ENCODE data around the gene CNTNAP2. TPM values are rescaled to one million over a fixed set of nuclear protein-coding genes. Genes with fewer than 3 reads are reported as not detected.

CNTNAP2 gene
- total and polyA plus RNA-seq, 7 experiments from 2014 or later, result 0.02 to 0.48 (median 0.24) TPM; not detected in 2

DNA sequence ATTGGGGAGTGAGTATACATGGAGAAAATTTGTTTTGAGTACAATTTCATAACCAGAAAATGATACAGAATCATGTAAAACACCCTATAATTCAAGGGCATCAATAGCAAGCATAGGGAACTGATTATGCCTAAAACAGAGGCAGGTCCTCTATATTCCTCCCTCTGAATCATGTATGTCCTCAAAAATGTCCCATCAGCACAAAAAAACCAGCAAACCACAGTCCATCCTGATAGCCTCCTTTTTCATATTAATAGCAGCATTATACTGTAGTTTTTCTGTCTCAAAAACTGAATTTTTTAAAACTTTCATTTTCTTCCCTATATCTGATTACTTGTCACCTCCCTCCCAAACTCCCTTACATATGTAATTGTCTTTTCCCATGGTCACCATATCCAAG lies 1057.3 kb downstream of the CNTNAP2 start:
- Histone ChIP-seq H3K36me3 (ENCODE audit: control insufficient read depth in 2 of 3, insufficient read depth in 3 of 3, low read length in 3 of 3) (no peaks in the 10 kb centered on the region), H3K27ac (ENCODE audit: low read depth, low read length) (no peak overlapping the region), H3K27me3 (ENCODE audit: control insufficient read depth in 2 of 2, insufficient read depth in 2 of 2, low read length in 2 of 2) (no peaks in the 10 kb centered on the region), H3K4me1 (ENCODE audit: control insufficient read depth in 2 of 2, insufficient read depth in 2 of 2, low read length in 2 of 2) (no peaks in the 10 kb centered on the region), H3K9me3 (ENCODE audit: control insufficient read depth in 2 of 3, low read length in 3 of 3) (peaks cover 0 to 7% (median 0%) of the 10 kb centered on the region in 3 experiments), H3K4me3 (ENCODE audit: low read length) (no peak overlapping the region)
- no peaks in the 10 kb centered on the region for H3K36me3 Mint-ChIP-seq
- H3K27me3 Mint-ChIP-seq, result no peaks in the 10 kb centered on the region
- DNase-seq, result no peak
- peaks cover 0 to 8% (median 0%) of the 10 kb centered on the region in 11 donors for H3K9me3 Mint-ChIP-seq
- ChIA-PET POLR2A (no interaction called here), CTCF (no interaction called here)
- no peaks in the 10 kb centered on the region for H3K4me1 Mint-ChIP-seq
- H3K4me3 Mint-ChIP-seq, result no peak overlapping the region
- ATAC-seq, result no peak
- no peak overlapping the region for H3K27ac Mint-ChIP-seq
- intact Hi-C loops (cut with micrococcal nuclease), result no loop called here

DNA sequence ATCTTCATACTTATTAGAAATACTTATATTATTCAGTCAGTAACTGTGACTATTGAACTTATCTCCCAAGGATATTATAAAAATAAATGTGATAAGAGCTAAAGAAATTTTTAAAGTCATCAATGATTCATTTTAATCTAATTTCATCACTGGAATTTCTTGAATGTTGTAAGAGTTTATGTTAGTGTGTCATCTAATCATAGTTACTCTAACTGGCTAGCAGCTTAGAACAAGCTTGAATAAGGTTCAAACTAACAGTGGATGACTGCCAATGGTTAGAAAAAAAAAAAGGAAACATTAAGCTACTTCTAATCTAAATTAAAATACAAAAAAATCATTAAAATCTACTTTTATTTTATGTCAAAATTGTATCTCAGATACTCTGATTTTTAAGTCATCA lies 1066.3 kb downstream of the CNTNAP2 start:
- no peaks in the 10 kb centered on the region for H3K27me3 Mint-ChIP-seq
- no peaks in the 10 kb centered on the region for H3K36me3 Mint-ChIP-seq
- no peaks in the 10 kb centered on the region for H3K36me3 ChIP-seq (ENCODE audit: control insufficient read depth in 2 of 3, insufficient read depth in 3 of 3, low read length in 3 of 3)
- H3K9me3 ChIP-seq (ENCODE audit: control insufficient read depth in 2 of 3, low read length in 3 of 3), result no peaks in the 10 kb centered on the region
- no peak overlapping the region for H3K27ac ChIP-seq (ENCODE audit: low read depth, low read length)
- no peaks in the 10 kb centered on the region for H3K4me1 ChIP-seq (ENCODE audit: control insufficient read depth in 2 of 2, insufficient read depth in 2 of 2, low read length in 2 of 2)
- no peak overlapping the region for H3K27ac Mint-ChIP-seq
- CTCF ChIA-PET, result no interaction called here
- no peak overlapping the region for H3K4me3 ChIP-seq (ENCODE audit: low read length)
- intact Hi-C loops (cut with micrococcal nuclease), result no loop called here
- no peaks in the 10 kb centered on the region for H3K4me1 Mint-ChIP-seq
- ATAC-seq (no peak), DNase-seq (no peak)
- no peaks in the 10 kb centered on the region for H3K27me3 ChIP-seq (ENCODE audit: control insufficient read depth in 2 of 2, insufficient read depth in 2 of 2, low read length in 2 of 2)
- H3K9me3 Mint-ChIP-seq, result peaks cover 0 to 33% (median 7%) of the 10 kb centered on the region in 11 donors
- H3K4me3 Mint-ChIP-seq, result no peak overlapping the region
- POLR2A ChIA-PET, result no interaction called here

DNA sequence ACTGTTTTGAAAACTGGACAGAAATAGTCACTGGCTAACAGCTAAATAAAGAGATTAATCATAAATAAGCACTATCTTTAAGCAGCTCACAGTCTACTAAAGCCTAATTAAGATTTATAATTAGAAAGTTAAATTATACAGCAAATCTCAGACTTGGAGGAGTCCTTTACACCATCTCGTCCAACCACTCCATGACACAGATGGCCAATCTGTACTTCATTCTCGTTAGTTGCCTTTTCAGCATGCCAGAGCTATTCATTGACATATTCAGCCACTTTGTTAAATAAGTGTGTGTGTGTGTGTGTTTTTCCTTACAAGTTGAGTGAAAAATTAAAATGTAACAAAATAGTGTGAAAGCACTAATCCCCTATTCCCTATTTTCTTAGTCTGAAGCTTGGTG lies 1066.7 kb downstream of the CNTNAP2 start:
- no peaks in the 10 kb centered on the region for H3K36me3 ChIP-seq (ENCODE audit: control insufficient read depth in 2 of 3, insufficient read depth in 3 of 3, low read length in 3 of 3)
- no peak overlapping the region for H3K4me3 ChIP-seq (ENCODE audit: low read length)
- no peak overlapping the region for H3K27ac ChIP-seq (ENCODE audit: low read depth, low read length)
- H3K27me3 ChIP-seq (ENCODE audit: control insufficient read depth in 2 of 2, insufficient read depth in 2 of 2, low read length in 2 of 2), result no peaks in the 10 kb centered on the region
- H3K9me3 ChIP-seq (ENCODE audit: control insufficient read depth in 2 of 3, low read length in 3 of 3), result no peaks in the 10 kb centered on the region
- DNase-seq, result no peak
- H3K9me3 Mint-ChIP-seq, result peaks cover 0 to 33% (median 8%) of the 10 kb centered on the region in 11 donors
- ChIA-PET CTCF (no interaction called here), POLR2A (no interaction called here)
- H3K4me1 ChIP-seq (ENCODE audit: control insufficient read depth in 2 of 2, insufficient read depth in 2 of 2, low read length in 2 of 2), result no peaks in the 10 kb centered on the region
- no peaks in the 10 kb centered on the region for H3K4me1 Mint-ChIP-seq
- H3K27me3 Mint-ChIP-seq, result no peaks in the 10 kb centered on the region
- no peaks in the 10 kb centered on the region for H3K36me3 Mint-ChIP-seq
- intact Hi-C loops (cut with micrococcal nuclease), result no loop called here
- ATAC-seq, result no peak
- no peak overlapping the region for H3K4me3 Mint-ChIP-seq
- no peak overlapping the region for H3K27ac Mint-ChIP-seq

- H3K4me1 ChIP-seq (ENCODE audit: control insufficient read depth in 2 of 2, insufficient read depth in 2 of 2, low read length in 2 of 2), result no peaks in the 10 kb centered on the region
- H3K4me3 ChIP-seq (ENCODE audit: low read length), result no peak overlapping the region
- H3K36me3 ChIP-seq (ENCODE audit: control insufficient read depth in 2 of 3, insufficient read depth in 3 of 3, low read length in 3 of 3), result no peaks in the 10 kb centered on the region
- peaks cover 0 to 5% (median 0%) of the 10 kb centered on the region in 5 donors for H3K36me3 Mint-ChIP-seq
- H3K4me3 Mint-ChIP-seq, result no peak overlapping the region
- ChIA-PET POLR2A (no interaction called here), CTCF (no interaction called here)
- no peaks in the 10 kb centered on the region for H3K27me3 Mint-ChIP-seq
- no peaks in the 10 kb centered on the region for H3K9me3 ChIP-seq (ENCODE audit: control insufficient read depth in 2 of 3, low read length in 3 of 3)
- peaks cover 0 to 29% (median 13%) of the 10 kb centered on the region in 11 donors for H3K9me3 Mint-ChIP-seq
- H3K27me3 ChIP-seq (ENCODE audit: control insufficient read depth in 2 of 2, insufficient read depth in 2 of 2, low read length in 2 of 2), result no peaks in the 10 kb centered on the region
- intact Hi-C loops (cut with micrococcal nuclease), result no loop called here
- DNase-seq (no peak), ATAC-seq (no peak)
- H3K4me1 Mint-ChIP-seq, result no peaks in the 10 kb centered on the region
- no peak overlapping the region for H3K27ac Mint-ChIP-seq
- no peak overlapping the region for H3K27ac ChIP-seq (ENCODE audit: low read depth, low read length)
Measured at GRCh38 chr7:147188467-147188866, 1071.9 kb downstream of the CNTNAP2 start.

DNA sequence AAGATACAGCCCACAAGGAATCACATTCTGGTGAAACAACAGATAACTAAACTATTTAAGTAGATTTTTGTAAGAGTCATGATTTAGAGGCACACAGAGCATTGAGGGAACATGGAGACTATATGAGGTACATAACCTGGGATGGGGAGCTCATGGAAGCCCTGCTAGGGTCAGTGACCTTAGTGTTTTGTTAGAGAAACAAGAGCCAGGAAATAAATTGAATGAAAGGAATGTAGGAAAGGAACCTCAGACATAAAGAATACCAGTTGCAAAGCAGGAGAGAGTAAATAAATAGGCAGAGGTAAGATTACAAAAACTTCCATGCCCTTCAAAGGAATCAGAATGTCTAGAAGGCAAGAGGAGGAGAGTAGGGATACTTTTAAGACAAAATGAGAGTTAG lies 1076.9 kb downstream of the CNTNAP2 start:
- no peaks in the 10 kb centered on the region for H3K27me3 ChIP-seq (ENCODE audit: control insufficient read depth in 2 of 2, insufficient read depth in 2 of 2, low read length in 2 of 2)
- H3K4me1 ChIP-seq (ENCODE audit: control insufficient read depth in 2 of 2, insufficient read depth in 2 of 2, low read length in 2 of 2), result no peaks in the 10 kb centered on the region
- no peak overlapping the region for H3K4me3 ChIP-seq (ENCODE audit: low read length)
- Mint-ChIP-seq H3K36me3 (peaks cover 0 to 5% (median 0%) of the 10 kb centered on the region in 5 donors), H3K27me3 (no peaks in the 10 kb centered on the region), H3K4me3 (no peak overlapping the region), H3K4me1 (no peaks in the 10 kb centered on the region), H3K27ac (no peak overlapping the region), H3K9me3 (peaks cover 0 to 21% (median 10%) of the 10 kb centered on the region in 11 donors)
- H3K36me3 ChIP-seq (ENCODE audit: control insufficient read depth in 2 of 3, insufficient read depth in 3 of 3, low read length in 3 of 3), result no peaks in the 10 kb centered on the region
- no peaks in the 10 kb centered on the region for H3K9me3 ChIP-seq (ENCODE audit: control insufficient read depth in 2 of 3, low read length in 3 of 3)
- H3K27ac ChIP-seq (ENCODE audit: low read depth, low read length), result no peak overlapping the region
- ATAC-seq (no peak), DNase-seq (no peak)
- POLR2A ChIA-PET, result no interaction called here
- intact Hi-C loops (cut with micrococcal nuclease), result no loop called here
- CTCF ChIA-PET, result no interaction called here

DNA sequence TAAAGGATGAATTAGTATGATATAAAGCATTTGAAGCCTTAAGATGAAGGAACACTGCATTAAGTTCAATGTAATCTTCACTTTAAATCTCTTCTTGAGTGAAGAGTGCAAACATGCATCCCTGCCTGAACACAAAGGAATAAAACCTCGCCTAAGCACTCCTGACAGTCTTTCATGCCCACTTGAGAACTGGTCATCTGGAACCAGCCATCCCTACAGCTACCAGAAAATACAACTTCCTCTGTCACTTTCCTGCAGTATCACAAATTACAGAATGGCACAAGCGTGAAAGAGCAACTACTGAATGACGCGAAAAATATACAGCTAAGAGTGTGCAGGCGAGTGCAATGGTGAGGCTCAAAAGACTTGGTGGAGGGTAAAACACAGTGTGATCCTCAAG lies 1079.9 kb downstream of the CNTNAP2 start:
- H3K9me3 ChIP-seq (ENCODE audit: control insufficient read depth in 2 of 3, low read length in 3 of 3), result no peaks in the 10 kb centered on the region
- ChIA-PET CTCF (no interaction called here), POLR2A (no interaction called here)
- H3K27ac ChIP-seq (ENCODE audit: low read depth, low read length), result no peak overlapping the region
- Mint-ChIP-seq H3K9me3 (peaks cover 0 to 16% (median 10%) of the 10 kb centered on the region in 11 donors), H3K27ac (no peak overlapping the region), H3K4me3 (no peak overlapping the region), H3K27me3 (no peaks in the 10 kb centered on the region), H3K36me3 (peaks cover 0 to 5% (median 0%) of the 10 kb centered on the region in 5 donors), H3K4me1 (no peaks in the 10 kb centered on the region)
- intact Hi-C loops (cut with micrococcal nuclease), result no loop called here
- H3K4me1 ChIP-seq (ENCODE audit: control insufficient read depth in 2 of 2, insufficient read depth in 2 of 2, low read length in 2 of 2), result no peaks in the 10 kb centered on the region
- H3K27me3 ChIP-seq (ENCODE audit: control insufficient read depth in 2 of 2, insufficient read depth in 2 of 2, low read length in 2 of 2), result no peaks in the 10 kb centered on the region
- no peak for ATAC-seq
- no peaks in the 10 kb centered on the region for H3K36me3 ChIP-seq (ENCODE audit: control insufficient read depth in 2 of 3, insufficient read depth in 3 of 3, low read length in 3 of 3)
- DNase-seq, result no peak
- no peak overlapping the region for H3K4me3 ChIP-seq (ENCODE audit: low read length)

GRCh38 chr7:147197006-147197405 lies 1080.4 kb downstream of the CNTNAP2 start:
- no peak overlapping the region for H3K4me3 Mint-ChIP-seq
- peaks cover 0 to 16% (median 10%) of the 10 kb centered on the region in 11 donors for H3K9me3 Mint-ChIP-seq
- no peak for DNase-seq
- ATAC-seq, result no peak
- Histone ChIP-seq H3K36me3 (ENCODE audit: control insufficient read depth in 2 of 3, insufficient read depth in 3 of 3, low read length in 3 of 3) (no peaks in the 10 kb centered on the region), H3K27ac (ENCODE audit: low read depth, low read length) (no peak overlapping the region), H3K9me3 (ENCODE audit: control insufficient read depth in 2 of 3, low read length in 3 of 3) (no peaks in the 10 kb centered on the region), H3K27me3 (ENCODE audit: control insufficient read depth in 2 of 2, insufficient read depth in 2 of 2, low read length in 2 of 2) (no peaks in the 10 kb centered on the region), H3K4me3 (ENCODE audit: low read length) (no peak overlapping the region), H3K4me1 (ENCODE audit: control insufficient read depth in 2 of 2, insufficient read depth in 2 of 2, low read length in 2 of 2) (no peaks in the 10 kb centered on the region)
- no peaks in the 10 kb centered on the region for H3K4me1 Mint-ChIP-seq
- peaks cover 0 to 5% (median 0%) of the 10 kb centered on the region in 5 donors for H3K36me3 Mint-ChIP-seq
- CTCF ChIA-PET, result no interaction called here
- H3K27me3 Mint-ChIP-seq, result no peaks in the 10 kb centered on the region
- intact Hi-C loops (cut with micrococcal nuclease), result no loop called here
- H3K27ac Mint-ChIP-seq, result no peak overlapping the region
- POLR2A ChIA-PET, result no interaction called here
